ACHN (cell line): ENCODE data around the gene IRF2.

ENCODE experiments used
- DNase-seq: peaks from one replicate; pipeline ENCODE4 v3.0.0-alpha.2; 2015
- in situ Hi-C: cut with HindIII; loops from 2 replicates; pipeline ENCODE4 v1.10.0; 2017; ENCODE audit warnings: low sequenced_read_pairs, low pct_ligation_motif_present, low pct_unique_long_range_greater_than_20kb

The IRF2 gene

DNA sequence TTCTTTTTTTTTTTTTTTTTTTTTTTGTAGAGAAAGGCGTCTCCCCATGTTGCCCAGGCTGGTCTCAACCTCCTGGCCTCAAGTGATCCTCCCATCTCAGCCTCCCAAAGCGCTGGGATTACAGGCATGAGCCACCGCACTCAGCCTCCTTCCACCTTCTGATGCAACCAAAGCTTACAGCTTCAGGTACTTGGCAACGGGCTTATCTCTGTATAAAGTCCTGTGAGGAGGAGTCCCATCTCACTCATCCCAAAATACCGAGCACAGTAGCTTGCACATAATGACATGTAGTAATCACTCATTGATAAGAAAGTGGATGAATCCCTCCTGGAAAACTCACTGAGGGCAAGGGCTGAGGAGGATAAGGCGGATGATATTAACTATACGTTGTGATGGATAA is 19.1 kb downstream of the IRF2 start:
- in situ Hi-C loops, result no loop called here
- DNase-seq, result no peak

- in situ Hi-C loops, result no loop called here
- DNase-seq, result peak; percentile 64
These were observed 20.8 kb downstream of the IRF2 start for GRCh38 chr4:184453365-184454160.

DNA sequence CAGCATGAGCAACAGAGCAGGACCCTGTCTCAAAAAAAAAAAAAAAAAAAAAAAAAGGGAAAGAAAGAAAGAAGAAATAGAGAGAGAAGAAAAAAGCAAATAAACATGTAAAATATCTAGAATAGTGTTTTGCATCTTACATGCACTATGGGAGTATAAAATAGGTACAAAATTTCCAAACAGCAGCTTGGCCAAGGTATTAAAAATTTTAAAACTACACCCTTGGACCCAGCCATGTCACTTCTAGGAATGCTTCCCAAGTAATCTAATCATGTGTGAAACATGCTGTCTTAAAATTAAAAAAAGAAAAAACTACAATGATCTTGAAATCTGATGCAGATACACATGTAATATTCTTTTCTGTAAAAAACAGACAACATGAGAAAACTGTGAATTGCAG is 21.6 kb downstream of the IRF2 start:
- DNase-seq, result no peak
- in situ Hi-C loops, result no loop called here

- in situ Hi-C loops, result no loop called here
- no peak for DNase-seq
These were observed 22.6 kb downstream of the IRF2 start for GRCh38 chr4:184451726-184452125.

DNA sequence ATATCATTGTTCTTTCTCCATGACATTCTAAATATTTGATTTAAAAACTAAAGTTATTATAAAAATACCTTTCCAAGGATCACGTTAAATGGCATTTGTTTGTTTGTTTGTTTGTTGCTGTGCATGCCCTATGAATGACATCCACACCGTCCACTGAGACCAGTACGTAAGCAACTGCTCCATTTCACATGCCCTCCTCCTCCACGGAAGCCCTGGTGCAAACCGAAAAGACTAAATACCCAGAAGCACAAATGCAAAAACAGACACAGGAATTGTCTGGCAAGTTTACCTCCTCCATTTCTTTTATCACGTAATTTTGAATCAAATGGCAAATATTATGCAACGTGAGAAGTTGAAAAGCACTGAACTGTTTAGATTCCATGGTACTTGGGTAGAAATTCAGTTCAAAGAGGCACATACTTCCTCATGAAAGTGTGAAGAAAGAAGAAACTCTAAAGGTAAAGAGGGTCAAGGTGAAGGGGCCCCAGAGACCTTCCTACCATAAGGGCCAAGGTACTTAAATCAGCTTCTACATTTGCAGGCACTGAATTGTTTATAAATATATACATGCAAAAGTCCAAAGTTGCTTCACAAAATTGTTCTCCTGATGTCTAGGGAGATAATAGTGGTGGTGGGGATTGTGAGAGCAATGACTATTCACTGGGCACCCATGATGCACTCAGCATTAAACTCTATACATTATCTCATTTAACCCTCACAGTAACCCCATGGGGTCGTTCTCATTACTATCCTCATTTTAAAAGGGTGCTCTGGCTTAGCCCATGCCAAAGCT is 23.4 kb downstream of the IRF2 start:
- in situ Hi-C loops, result no loop called here
- DNase-seq, result no peak

DNA sequence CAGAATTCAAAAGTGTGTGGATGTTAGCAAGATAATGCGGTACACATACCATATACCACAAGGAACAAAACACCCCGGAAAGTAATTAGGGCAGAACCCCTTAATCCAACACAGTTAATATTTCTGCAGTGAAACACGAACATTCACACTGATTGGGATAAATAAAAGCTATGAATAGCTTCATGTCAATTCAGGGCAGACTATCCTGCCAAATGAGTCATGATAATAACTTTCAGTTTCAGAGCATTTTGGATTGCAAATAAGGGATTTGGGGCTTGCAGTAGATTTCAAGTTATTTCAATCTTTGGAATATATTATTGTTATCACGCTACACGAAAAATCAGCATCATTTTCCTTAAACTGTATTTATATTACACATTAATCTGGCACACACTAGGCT is 24.3 kb downstream of the IRF2 start:
- in situ Hi-C loops, result no loop called here
- no peak for DNase-seq

GRCh38 chr4:184448821-184449220 is 25.5 kb downstream of the IRF2 start:
- DNase-seq, result peak; percentile 71

GRCh38 chr4:184448141-184448540 is 26.2 kb downstream of the IRF2 start:
- DNase-seq, result no peak
- in situ Hi-C loops, result no loop called here

More at GRCh38 chr4:184448821-184449220, 25.5 kb downstream of the IRF2 start:
- in situ Hi-C loops, result no loop called here

GRCh38 chr4:184447664-184448063 is 26.7 kb downstream of the IRF2 start:
- in situ Hi-C loops, result no loop called here
- no peak for DNase-seq

- in situ Hi-C loops, result no loop called here
- DNase-seq, result no peak
These were observed 28.2 kb downstream of the IRF2 start for GRCh38 chr4:184446132-184446658.

DNA sequence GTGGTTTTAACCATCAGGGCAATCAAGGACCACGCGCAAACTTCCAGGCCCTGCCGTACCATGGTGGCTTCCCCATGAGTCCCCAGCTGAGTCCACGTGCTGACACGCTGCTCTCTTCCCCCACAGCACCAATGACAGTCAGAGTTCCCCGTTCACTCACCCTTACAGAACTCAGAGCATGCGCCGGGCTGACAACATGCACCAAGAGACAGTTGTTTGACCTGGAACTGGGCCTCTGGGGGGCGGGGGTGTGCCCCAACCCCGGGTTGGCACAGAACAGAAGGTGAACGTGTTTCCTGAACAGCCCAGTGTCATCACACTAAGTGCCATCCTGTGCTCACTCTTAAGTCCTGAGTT is 29.4 kb downstream of the IRF2 start:
- in situ Hi-C loops, result no loop called here
- DNase-seq, result no peak

GRCh38 chr4:184444215-184444952 is 30.0 kb downstream of the IRF2 start:
- in situ Hi-C loops, result no loop called here
- DNase-seq, result no peak

GRCh38 chr4:184443318-184443717 is 31.0 kb downstream of the IRF2 start:
- no peak for DNase-seq
- in situ Hi-C loops, result no loop called here

DNA sequence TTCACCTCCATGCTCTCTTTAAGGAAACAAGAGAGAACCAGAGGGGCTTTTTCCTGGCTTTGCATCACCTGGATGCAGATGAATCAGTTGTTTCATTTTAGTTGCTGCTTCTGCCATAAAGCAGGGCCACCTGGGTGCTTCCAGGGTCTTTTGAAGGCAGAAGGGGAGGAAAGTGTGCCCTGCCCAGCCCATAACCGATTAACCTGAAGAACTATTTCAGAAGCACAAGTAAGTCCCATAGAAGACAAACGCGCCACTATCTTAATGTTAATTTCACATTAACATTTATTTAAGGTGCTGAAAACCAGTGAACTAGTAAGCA is 32.1 kb downstream of the IRF2 start:
- in situ Hi-C loops, result no loop called here

GRCh38 chr4:184441461-184442313 is 32.7 kb downstream of the IRF2 start:
- in situ Hi-C loops, result no loop called here
- DNase-seq, result no peak

More for the DNA sequence above, 32.1 kb downstream of the IRF2 start:
- DNase-seq, result no peak

DNA sequence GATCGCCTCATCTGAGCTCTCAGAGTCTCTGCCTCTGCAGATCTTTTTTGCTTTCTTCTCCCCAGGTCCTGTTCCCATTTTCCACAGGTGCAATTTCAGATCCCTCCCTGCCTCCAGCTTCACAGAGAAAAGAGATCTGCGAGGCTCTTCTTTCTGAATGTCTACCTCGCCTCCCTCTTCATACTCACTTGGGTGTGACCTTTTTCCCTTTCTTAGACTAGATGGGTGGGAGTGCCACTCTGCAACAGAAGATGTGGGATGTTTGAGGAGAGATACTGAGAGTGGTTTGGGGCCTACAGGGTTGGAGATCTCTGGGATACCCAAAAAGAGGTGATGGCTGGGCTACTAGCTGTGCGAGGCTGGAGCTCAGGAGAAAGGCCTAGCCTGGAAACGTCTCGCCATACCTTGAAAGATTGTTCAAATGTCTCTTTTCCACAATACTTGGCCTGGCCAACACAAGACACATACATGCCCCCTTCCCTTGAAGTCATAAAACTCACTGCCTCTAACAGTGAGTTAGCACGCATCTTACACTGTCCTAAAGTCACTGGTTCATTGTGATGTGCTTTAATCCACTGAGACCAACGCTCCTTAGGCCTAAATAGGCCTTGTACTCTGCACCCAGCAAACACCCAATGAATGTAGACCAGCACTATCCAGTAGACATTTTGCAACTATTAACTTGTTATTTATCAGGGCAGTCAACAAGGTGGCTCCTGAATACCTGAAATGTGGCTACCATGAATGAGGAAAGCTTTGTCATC is 33.6 kb downstream of the IRF2 start:
- DNase-seq, result no peak
- in situ Hi-C loops, result no loop called here

DNA sequence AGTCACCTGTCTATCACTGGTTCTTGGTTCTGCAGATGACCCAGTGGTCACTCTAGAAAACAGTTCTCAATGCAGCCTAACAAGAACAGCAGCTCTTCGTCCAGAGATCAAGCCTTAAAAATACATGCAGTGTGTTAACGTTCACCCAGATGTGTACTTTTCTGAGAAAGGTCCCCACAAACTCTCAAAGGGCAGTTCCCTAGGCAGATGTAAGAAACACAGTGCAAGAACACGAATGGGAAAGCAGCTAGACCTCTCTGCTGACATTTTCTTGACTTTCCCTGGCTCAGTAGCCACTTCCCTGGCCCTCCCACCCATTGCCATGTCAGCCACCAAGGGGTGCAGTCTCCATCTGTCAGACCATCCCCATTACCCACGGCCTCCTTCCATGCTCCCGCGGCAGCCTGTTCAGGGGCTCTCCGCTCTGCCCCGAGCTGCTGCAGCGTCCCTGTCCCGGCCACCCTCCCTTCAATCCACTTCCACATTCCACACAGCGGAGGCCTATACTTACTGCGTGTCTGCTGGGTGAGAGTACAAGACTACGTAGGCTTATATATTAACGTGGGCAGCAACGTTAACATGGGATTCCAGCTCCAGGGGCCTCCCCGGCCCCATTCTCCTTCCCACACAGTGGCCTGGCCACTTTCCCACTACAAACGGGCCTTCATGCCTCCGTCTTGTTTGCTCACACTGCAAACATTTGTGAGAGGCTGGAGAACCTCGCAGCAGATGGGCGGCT is 34.3 kb downstream of the IRF2 start:
- DNase-seq, result no peak
- in situ Hi-C loops, result no loop called here
